ENCODE results near the gene ZNF419. TPM values are rescaled to one million over a fixed set of nuclear protein-coding genes. Genes with fewer than 3 reads are reported as not detected.
"Not testable (repeated sequence)": the region's sequence is repeated elsewhere in the genome, so short reads cannot be mapped to it uniquely, and the experiment has no call there.

The ZNF419 gene
- total RNA-seq, result 4.6 and 4.9 TPM in 2 replicates

- H3K27me3 Mint-ChIP-seq, result not testable (repeated sequence)
- peak within 1 kb of the TSS; percentile 67 for H3K27ac Mint-ChIP-seq
- peak within 1 kb of the TSS; percentile 72 for H3K4me3 Mint-ChIP-seq
- intact Hi-C loops (cut with micrococcal nuclease), result loop anchor here (1.0 to 5.0 kb wide), 3 partner anchors 40 to 100 kb away; partner anchors contain the start of genes ZNF17, ZNF548 and ZNF549
- H3K9me3 Mint-ChIP-seq, result peaks cover 37% of the 10 kb centered on the region
- peaks cover 11% of the 10 kb centered on the region for H3K4me1 Mint-ChIP-seq
- peaks cover 43% of the 10 kb centered on the region for H3K36me3 Mint-ChIP-seq (ENCODE audit: low read depth)
- DNase-seq, result peak; percentile 98
Measured at GRCh38 chr19:57487477-57488298, at the start of gene ZNF419. ZNF419 (plus strand) TSS chr19:57487750; CDS start chr19:57487951, 201 bp downstream.

GRCh38 chr19:57437931-57438330 lies 49.6 kb upstream of the ZNF419 start:
- Mint-ChIP-seq H3K27me3 (peaks cover 2% of the 10 kb centered on the region), H3K4me3 (no peak overlapping the region), H3K27ac (no peak overlapping the region), H3K9me3 (peaks cover 52% of the 10 kb centered on the region), H3K4me1 (peaks cover 19% of the 10 kb centered on the region), H3K36me3 (ENCODE audit: low read depth) (peaks cover 70% of the 10 kb centered on the region)
- intact Hi-C loops (cut with micrococcal nuclease), result no loop called here
- DNase-seq, result no peak

GRCh38 chr19:57438925-57439324 lies 48.6 kb upstream of the ZNF419 start:
- Mint-ChIP-seq H3K4me3 (no peak overlapping the region), H3K27ac (no peak overlapping the region), H3K27me3 (peaks cover 2% of the 10 kb centered on the region), H3K4me1 (peaks cover 19% of the 10 kb centered on the region), H3K9me3 (peaks cover 50% of the 10 kb centered on the region), H3K36me3 (ENCODE audit: low read depth) (peaks cover 78% of the 10 kb centered on the region)
- intact Hi-C loops (cut with micrococcal nuclease), result no loop called here
- DNase-seq, result no peak

- no peaks in the 10 kb centered on the region for H3K27me3 Mint-ChIP-seq
- H3K4me1 Mint-ChIP-seq, result peaks cover 3% of the 10 kb centered on the region
- H3K4me3 Mint-ChIP-seq, result no peak overlapping the region
- no peak overlapping the region for H3K27ac Mint-ChIP-seq
- H3K36me3 Mint-ChIP-seq (ENCODE audit: low read depth), result peaks cover 83% of the 10 kb centered on the region
- intact Hi-C loops (cut with micrococcal nuclease), result no loop called here
- no peak for DNase-seq
- peaks cover 47% of the 10 kb centered on the region for H3K9me3 Mint-ChIP-seq
Measured at GRCh38 chr19:57441979-57442752, 45.4 kb upstream of the ZNF419 start.

GRCh38 chr19:57443121-57443696 lies 44.3 kb upstream of the ZNF419 start:
- Mint-ChIP-seq H3K9me3 (peaks cover 47% of the 10 kb centered on the region), H3K4me3 (no peak overlapping the region), H3K36me3 (ENCODE audit: low read depth) (peaks cover 77% of the 10 kb centered on the region), H3K27ac (no peak overlapping the region), H3K4me1 (peaks cover 3% of the 10 kb centered on the region), H3K27me3 (no peaks in the 10 kb centered on the region)
- intact Hi-C loops (cut with micrococcal nuclease), result no loop called here
- no peak for DNase-seq

GRCh38 chr19:57452307-57452706 lies 35.2 kb upstream of the ZNF419 start:
- H3K27ac Mint-ChIP-seq, result no peak overlapping the region
- H3K36me3 Mint-ChIP-seq (ENCODE audit: low read depth), result peaks cover 2% of the 10 kb centered on the region
- peaks cover 20% of the 10 kb centered on the region for H3K9me3 Mint-ChIP-seq
- no peak overlapping the region for H3K4me3 Mint-ChIP-seq
- no peak for DNase-seq
- no peaks in the 10 kb centered on the region for H3K4me1 Mint-ChIP-seq
- intact Hi-C loops (cut with micrococcal nuclease), result no loop called here
- no peaks in the 10 kb centered on the region for H3K27me3 Mint-ChIP-seq

- Mint-ChIP-seq H3K4me1 (no peaks in the 10 kb centered on the region), H3K36me3 (ENCODE audit: low read depth) (peaks cover 3% of the 10 kb centered on the region), H3K27ac (no peak overlapping the region)
Measured at GRCh38 chr19:57465680-57466381, 21.7 kb upstream of the ZNF419 start.

GRCh38 chr19:57466489-57466888 lies 21.1 kb upstream of the ZNF419 start:
- intact Hi-C loops (cut with micrococcal nuclease), result no loop called here
- Mint-ChIP-seq H3K27ac (no peak overlapping the region), H3K27me3 (no peaks in the 10 kb centered on the region), H3K4me1 (no peaks in the 10 kb centered on the region), H3K9me3 (peaks cover 17% of the 10 kb centered on the region), H3K4me3 (no peak overlapping the region), H3K36me3 (ENCODE audit: low read depth) (peaks cover 5% of the 10 kb centered on the region)
- no peak for DNase-seq

More at GRCh38 chr19:57465680-57466381, 21.7 kb upstream of the ZNF419 start:
- Mint-ChIP-seq H3K9me3 (peaks cover 12% of the 10 kb centered on the region), H3K4me3 (no peak overlapping the region), H3K27me3 (no peaks in the 10 kb centered on the region)
- DNase-seq, result peak; percentile 80
- intact Hi-C loops (cut with micrococcal nuclease), result no loop called here

- Mint-ChIP-seq H3K27ac (no peak overlapping the region), H3K4me3 (no peak overlapping the region), H3K4me1 (peaks cover 8% of the 10 kb centered on the region), H3K9me3 (peaks cover 60% of the 10 kb centered on the region), H3K27me3 (no peaks in the 10 kb centered on the region), H3K36me3 (ENCODE audit: low read depth) (peaks cover 51% of the 10 kb centered on the region)
- intact Hi-C loops (cut with micrococcal nuclease), result loop anchor here (10.0 kb wide), 1 partner anchor 681 kb away; the partner anchor contains the start of gene ZNF329
- DNase-seq, result no peak
Measured at GRCh38 chr19:57473646-57474045, 13.9 kb upstream of the ZNF419 start.

- H3K27ac Mint-ChIP-seq, result peak within 1 kb of the TSS; percentile 82
- DNase-seq, result peak; percentile 95
- H3K27me3 Mint-ChIP-seq, result no peaks in the 10 kb centered on the region
- peak within 1 kb of the TSS; percentile 82 for H3K4me3 Mint-ChIP-seq
- peaks cover 55% of the 10 kb centered on the region for H3K9me3 Mint-ChIP-seq
- intact Hi-C loops (cut with micrococcal nuclease), result loop anchor here (1.0 to 10.0 kb wide), 3 partner anchors 22 to 677 kb away; partner anchors contain the start of genes ZNF329, ZNF749 and ZNF773
- H3K4me1 Mint-ChIP-seq, result peaks cover 8% of the 10 kb centered on the region
- H3K36me3 Mint-ChIP-seq (ENCODE audit: low read depth), result peaks cover 46% of the 10 kb centered on the region
Measured at GRCh38 chr19:57477191-57478008, 10.2 kb upstream of the ZNF419 start, which contains the start of gene ZNF772. ZNF772 (minus strand) TSS chr19:57477566; CDS start chr19:57477309, 257 bp downstream.

- H3K4me1 Mint-ChIP-seq, result peaks cover 11% of the 10 kb centered on the region
- peak overlapping the region; percentile 25 for H3K27ac Mint-ChIP-seq
- not testable (repeated sequence) for H3K27me3 Mint-ChIP-seq, DNase-seq
- intact Hi-C loops (cut with micrococcal nuclease), result loop anchor here (5.0 kb wide), 2 partner anchors 76 to 101 kb away; partner anchors contain the start of genes ZNF17 and ZNF548
- peak overlapping the region; percentile 72 for H3K4me3 Mint-ChIP-seq
- H3K36me3 Mint-ChIP-seq (ENCODE audit: low read depth), result peaks cover 49% of the 10 kb centered on the region
- peaks cover 42% of the 10 kb centered on the region for H3K9me3 Mint-ChIP-seq
Measured at GRCh38 chr19:57488299-57488644, 722 bp downstream of the ZNF419 start.

GRCh38 chr19:57499332-57499679 lies 11.8 kb downstream of the ZNF419 start:
- DNase-seq, H3K27me3 Mint-ChIP-seq: not testable (repeated sequence)
- intact Hi-C loops (cut with micrococcal nuclease), result loop anchor here (1.0 to 10.0 kb wide), 7 partner anchors 22 to 417 kb away; partner anchors contain the start of genes ZNF17, ZNF211, ZNF416 and ZNF417
- peaks cover 55% of the 10 kb centered on the region for H3K36me3 Mint-ChIP-seq (ENCODE audit: low read depth)
- H3K27ac Mint-ChIP-seq, result peak overlapping the region; percentile 78
- H3K4me1 Mint-ChIP-seq, result peaks cover 15% of the 10 kb centered on the region
- H3K9me3 Mint-ChIP-seq, result peaks cover 43% of the 10 kb centered on the region
- H3K4me3 Mint-ChIP-seq, result peak overlapping the region; percentile 67

Data from activated CD4-positive, alpha-beta T cell treated with anti-CD3 and anti-CD28 coated beads, Interleukin-2, amount 10 ng/mL, durations not matched to agents 24 days and 14 days (primary cell).